Left lung (tissue), 10 donors: ENCODE data around the gene BCL2L12. TPM values are rescaled to one million over a fixed set of nuclear protein-coding genes. Genes with fewer than 3 reads are reported as not detected.
A peak's percentile ranks its signal among the peaks of the same experiment; 100 is the strongest.

Experiments used
- ATAC-seq: fragments of 200-7000 bp; cut with Tn5 transposase; one replicate; pipeline ENCODE4 v1.9.1; 2020; ENCODE audit warnings: moderate library complexity
- DNase-seq, 4 donors: peaks; one replicate each; pipeline ENCODE4 v3.0.0-alpha.2; 2013 to 2020
- H3K27ac ChIP-seq, 2 donors: fragments of 200-600 bp; sonication (generic) in 1 of 2; one replicate each; pipeline versions ENCODE4 v1.5.0 to v1.8.0; 2020 to 2021
- H3K27me3 ChIP-seq, 2 donors: fragments of 200-600 bp; sonication (generic) in 1 of 2; one replicate each; pipeline versions ENCODE4 v1.5.0 to v1.8.0; 2020 to 2021
- H3K36me3 ChIP-seq, 2 donors: fragments of 200-600 bp; sonication (generic) in 1 of 2; one replicate each; pipeline versions ENCODE4 v1.5.0 to v1.8.0; 2020 to 2021
- H3K4me1 ChIP-seq, 2 donors: fragments of 200-600 bp; one replicate each; pipeline ENCODE4 v1.8.0; 2021
- H3K4me3 ChIP-seq, 2 donors: fragments of 200-600 bp; sonication (generic) in 1 of 2; one replicate each; pipeline versions ENCODE4 v1.5.0 to v1.8.0; 2020 to 2021; ENCODE audit warnings: mild to moderate bottlenecking in 1 of 2
- H3K9me3 ChIP-seq, 2 donors: fragments of 200-600 bp; sonication (generic) in 1 of 2; one replicate each; pipeline versions ENCODE4 v1.5.0 to v1.8.0; 2020 to 2021
- CTCF ChIP-seq, 2 donors: fragments of 200-600 bp; sonication (generic) in 1 of 2; IDR thresholded peaks; one replicate each; pipeline versions ENCODE4 v1.5.0 to v1.8.0; 2021; ENCODE audit warnings: antibody characterized with exemption in 2 of 2
- intact Hi-C, 2 donors: fragments of 100-400 bp; cut with DNase I; formaldehyde crosslinking; loops; one replicate each; pipeline versions ENCODE4 v1.11.2 to v1.14.2; 2022
- polyA plus RNA-seq, 6 donors: library from polyadenylated mRNA; unstranded; fragments of 120-200 nt; gene quantifications; one replicate each; pipeline ENCODE4 v1.2.1, GENCODE V29; 2013; ENCODE audit not compliant: insufficient read length in 6 of 6
- total RNA-seq, 2 donors: library from RNA; stranded (reverse); fragmentation: NEBNext Ultra II Directional; extraction: Animal tissue kit (Norgen Biotek cat#: 25700); gene quantifications; one replicate each; pipeline ENCODE4 v1.2.1, GENCODE V29; 2021
- donor health status: DM: no; HTN: yes; CAD: no.
- donor health status: DM: no; HTN: no; CAD: no.

BCL2L12 gene
- total and polyA plus RNA-seq, 8 donors = 20.6 to 30.1 (median 26.0) TPM

- H3K36me3 ChIP-seq = peaks cover 0 to 40% of the 10 kb centered on the region in 2 donors
- peak overlapping the region; percentile 86 to 92 for H3K27ac ChIP-seq
- peaks cover 10 to 32% of the 10 kb centered on the region in 2 donors for H3K4me1 ChIP-seq
- ATAC-seq = peak; percentile 89
- peak overlapping the region; percentile 68 to 93 for H3K4me3 ChIP-seq
- intact Hi-C loops = no loop called here
- peak; percentile 70 to 98 (median 89) for DNase-seq
- no peaks in the 10 kb centered on the region for H3K27me3 ChIP-seq
- H3K9me3 ChIP-seq = no peaks in the 10 kb centered on the region
- peak; percentile 18 to 47 for TF ChIP-seq CTCF (IDR thresholded peaks at IDR 0.05)
Measured at GRCh38 chr19:49664171-49665035, 1.3 kb upstream of the BCL2L12 start.

- H3K4me3 ChIP-seq = peak overlapping the region; percentile 68 to 93
- H3K36me3 ChIP-seq = peaks cover 0 to 34% of the 10 kb centered on the region in 2 donors
- peaks cover 10 to 32% of the 10 kb centered on the region in 2 donors for H3K4me1 ChIP-seq
- TF ChIP-seq CTCF (IDR thresholded peaks at IDR 0.05) = no peak
- H3K27ac ChIP-seq = peak overlapping the region; percentile 86 to 92
- H3K27me3 ChIP-seq = no peaks in the 10 kb centered on the region
- ATAC-seq = peak; percentile 2
- no peak for DNase-seq
- no peaks in the 10 kb centered on the region for H3K9me3 ChIP-seq
- intact Hi-C loops = no loop called here
Measured at GRCh38 chr19:49665036-49665350, 740 bp upstream of the BCL2L12 start.

GRCh38 chr19:49666120-49666444 lies 349 bp downstream of the BCL2L12 start:
- ATAC-seq (no peak), DNase-seq (no peak)
- H3K27ac ChIP-seq = peak overlapping the region; percentile 86 to 92
- no peaks in the 10 kb centered on the region for H3K27me3 ChIP-seq
- TF ChIP-seq CTCF (IDR thresholded peaks at IDR 0.05) = no peak
- H3K36me3 ChIP-seq = peaks cover 0 to 33% of the 10 kb centered on the region in 2 donors
- intact Hi-C loops = no loop called here
- H3K4me3 ChIP-seq = peak overlapping the region; percentile 68 to 93
- no peaks in the 10 kb centered on the region for H3K9me3 ChIP-seq
- peaks cover 10 to 32% of the 10 kb centered on the region in 2 donors for H3K4me1 ChIP-seq

- H3K9me3 ChIP-seq = no peaks in the 10 kb centered on the region
- TF ChIP-seq CTCF (IDR thresholded peaks at IDR 0.05) = no peak
- H3K4me1 ChIP-seq = peaks cover 10 to 40% of the 10 kb centered on the region in 2 donors
- ATAC-seq = no peak
- no peak overlapping the region for H3K27ac ChIP-seq
- peaks cover 0 to 19% of the 10 kb centered on the region in 2 donors for H3K36me3 ChIP-seq
- H3K27me3 ChIP-seq = no peaks in the 10 kb centered on the region
- intact Hi-C loops = no loop called here
- no peak for DNase-seq
- no peak overlapping the region for H3K4me3 ChIP-seq
Measured at GRCh38 chr19:49667473-49667872, 1.7 kb downstream of the BCL2L12 start.

- intact Hi-C loops = no loop called here
- H3K27ac ChIP-seq = no peak overlapping the region
- H3K36me3 ChIP-seq = peaks cover 0 to 10% of the 10 kb centered on the region in 2 donors
- TF ChIP-seq CTCF (IDR thresholded peaks at IDR 0.05) = no peak
- ATAC-seq = no peak
- peaks cover 6 to 27% of the 10 kb centered on the region in 2 donors for H3K4me1 ChIP-seq
- no peak overlapping the region for H3K4me3 ChIP-seq
- H3K9me3 ChIP-seq = no peaks in the 10 kb centered on the region
- DNase-seq = no peak
- H3K27me3 ChIP-seq = no peaks in the 10 kb centered on the region
Measured at GRCh38 chr19:49669516-49669915, 3.8 kb downstream of the BCL2L12 start.
